GM15510 (cell line): Measurements from ENCODE around the gene SMG5.

ENCODE experiments used
- POLR2A ChIP-seq: IDR thresholded peaks from 3 replicates; pipeline ENCODE4 v1.6.1; 2011; ENCODE audit warnings: borderline replicate concordance; ENCODE audit not compliant: insufficient read length; ENCODE audit errors: extremely low read depth

SMG5 gene

GRCh38 chr1:156260896-156261295 is 21.7 kb downstream of the SMG5 start:
- TF ChIP-seq POLR2A: no peak

DNA sequence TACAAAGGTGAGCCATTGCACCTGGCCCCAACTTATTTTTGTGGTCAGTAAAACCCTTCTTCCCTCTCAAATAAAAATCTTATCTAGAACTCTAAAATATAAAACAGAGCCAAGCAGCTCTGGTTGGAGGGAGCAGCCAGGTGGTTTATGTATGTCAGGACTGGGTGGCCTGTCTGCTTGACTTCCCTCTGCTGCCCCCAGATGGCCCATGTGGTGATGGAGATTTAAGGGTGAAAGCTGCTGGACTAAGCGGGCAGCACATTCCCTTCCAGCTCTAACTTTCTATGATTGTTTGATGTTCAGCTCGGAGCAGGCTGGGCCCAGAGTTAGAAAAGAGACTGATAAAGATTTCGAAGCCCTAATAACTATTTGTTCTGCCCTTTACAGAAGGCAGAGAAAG is 22.8 kb downstream of the SMG5 start:
- TF ChIP-seq POLR2A: no peak

DNA sequence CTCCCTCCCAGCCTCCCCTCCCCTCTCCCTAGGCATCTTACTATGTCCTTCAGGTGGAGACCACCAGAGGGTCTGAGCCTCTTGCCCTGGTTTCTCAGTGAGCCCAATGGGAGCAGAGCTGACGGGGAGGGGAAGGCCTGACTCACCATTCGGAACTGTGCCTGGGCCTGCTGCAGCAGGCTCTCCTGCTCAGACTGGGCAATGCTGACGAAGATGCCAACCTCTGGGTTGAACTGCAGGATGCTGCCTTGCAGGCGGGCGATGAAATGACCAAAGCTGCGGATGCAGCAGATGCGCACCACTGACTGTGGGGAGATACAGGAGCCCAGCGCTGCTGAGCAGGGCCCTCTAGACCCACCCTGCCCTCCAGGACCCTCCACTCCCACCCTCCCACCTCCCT is 23.8 kb downstream of the SMG5 start:
- no peak for TF ChIP-seq POLR2A

GRCh38 chr1:156257711-156258110 is 24.9 kb downstream of the SMG5 start:
- no peak for TF ChIP-seq POLR2A

- no peak for TF ChIP-seq POLR2A
These were observed 29.0 kb downstream of the SMG5 start for GRCh38 chr1:156253634-156254033.

- no peak for TF ChIP-seq POLR2A
These were observed 31.1 kb downstream of the SMG5 start for GRCh38 chr1:156251527-156251926.

- no peak for TF ChIP-seq POLR2A
These were observed 33.0 kb downstream of the SMG5 start for GRCh38 chr1:156249593-156249992.

DNA sequence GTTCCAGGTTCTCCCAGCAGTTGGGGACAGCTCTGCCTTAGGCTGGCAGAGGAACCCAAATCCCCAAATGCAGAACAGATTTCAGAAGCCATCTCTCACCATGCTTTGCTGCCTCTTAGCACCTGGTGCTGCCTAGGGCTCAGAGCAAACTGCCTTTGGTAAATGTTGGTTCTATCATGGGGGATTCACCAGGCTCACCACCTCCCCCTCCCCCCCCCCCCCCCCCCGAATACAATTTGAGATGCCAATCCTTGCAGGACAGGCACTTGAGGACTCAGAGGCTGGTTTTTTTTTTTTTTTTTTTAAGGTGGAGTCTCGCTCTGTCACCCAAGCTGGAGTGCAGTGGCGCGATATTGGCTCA is 34.3 kb downstream of the SMG5 start:
- TF ChIP-seq POLR2A: no peak

GRCh38 chr1:156247460-156248322 is 34.9 kb downstream of the SMG5 start, which contains the start of gene PAQR6:
PAQR6 (minus strand) TSS chr1:156248056; CDS start chr1:156246731, 1,325 bp downstream.
- TF ChIP-seq POLR2A: no peak

- no peak for TF ChIP-seq POLR2A
These were observed 35.7 kb downstream of the SMG5 start for GRCh38 chr1:156246781-156247459.

- no peak for TF ChIP-seq POLR2A
These were observed 36.3 kb downstream of the SMG5 start for GRCh38 chr1:156246241-156246780.

- no peak for TF ChIP-seq POLR2A
These were observed 37.0 kb downstream of the SMG5 start for GRCh38 chr1:156245451-156246232.

GRCh38 chr1:156244712-156245111 is 37.9 kb downstream of the SMG5 start:
- no peak for TF ChIP-seq POLR2A

DNA sequence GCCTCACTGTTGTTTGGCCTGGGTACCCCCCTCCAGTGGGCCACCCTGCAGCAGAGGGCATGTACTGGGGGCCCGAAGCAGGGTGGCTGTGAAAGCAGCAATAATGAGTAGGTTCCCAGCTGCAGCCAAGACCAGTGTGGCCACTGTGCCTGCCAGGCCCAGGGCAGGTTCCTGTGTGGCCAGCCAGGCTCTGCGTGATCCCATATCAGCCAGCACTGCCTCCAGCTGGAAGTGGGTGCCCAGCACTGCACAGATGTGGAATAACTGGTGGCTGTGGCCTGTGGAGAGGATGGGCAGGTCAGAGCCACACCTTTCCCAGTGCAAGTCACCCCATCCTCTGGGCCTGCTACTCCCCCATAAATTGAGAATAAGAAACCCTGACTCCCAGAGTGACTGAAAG is 38.5 kb downstream of the SMG5 start:
- TF ChIP-seq POLR2A: no peak

DNA sequence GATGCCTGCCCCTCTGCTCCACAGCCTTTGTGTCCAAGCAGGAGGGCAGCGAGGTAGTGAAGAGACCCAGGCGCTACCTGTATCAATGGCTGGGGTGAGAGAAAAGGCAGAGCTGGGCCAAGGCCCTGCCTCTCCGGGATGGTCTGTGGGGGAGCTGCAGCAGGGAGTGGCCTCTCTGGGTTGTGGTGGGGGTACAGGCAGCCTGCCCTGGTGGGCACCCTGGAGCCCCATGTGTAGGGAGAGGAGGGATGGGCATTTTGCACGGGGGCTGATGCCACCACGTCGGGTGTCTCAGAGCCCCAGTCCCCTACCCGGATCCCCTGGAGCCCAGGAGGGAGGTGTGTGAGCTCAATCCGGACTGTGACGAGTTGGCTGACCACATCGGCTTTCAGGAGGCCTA is 39.9 kb downstream of the SMG5 start:
- no peak for TF ChIP-seq POLR2A

DNA sequence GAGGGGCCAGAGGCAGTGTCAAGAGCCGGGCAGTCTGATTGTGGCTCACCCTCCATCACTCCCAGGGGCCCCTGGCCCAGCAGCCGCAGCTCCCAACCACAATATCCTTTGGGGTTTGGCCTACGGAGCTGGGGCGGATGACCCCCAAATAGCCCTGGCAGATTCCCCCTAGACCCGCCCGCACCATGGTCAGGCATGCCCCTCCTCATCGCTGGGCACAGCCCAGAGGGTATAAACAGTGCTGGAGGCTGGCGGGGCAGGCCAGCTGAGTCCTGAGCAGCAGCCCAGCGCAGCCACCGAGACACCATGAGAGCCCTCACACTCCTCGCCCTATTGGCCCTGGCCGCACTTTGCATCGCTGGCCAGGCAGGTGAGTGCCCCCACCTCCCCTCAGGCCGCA is 40.7 kb downstream of the SMG5 start, which contains the start of gene BGLAP:
BGLAP (plus strand) TSS at position 259 of the 400 bp plus-strand sequence; CDS start at position 307, 48 bp downstream.
- no peak for TF ChIP-seq POLR2A

GRCh38 chr1:156241311-156241811 is 41.3 kb downstream of the SMG5 start:
- no peak for TF ChIP-seq POLR2A
